ENCODE results near the gene AGAP6. TPM values are rescaled to one million over a fixed set of nuclear protein-coding genes. Genes with fewer than 3 reads are reported as not detected.
"Not testable (repeated sequence)": the region's sequence is repeated elsewhere in the genome, so short reads cannot be mapped to it uniquely, and the experiment has no call there.

AGAP6 gene
- total RNA-seq (2013) = 7.6 TPM
- polyA plus RNA-seq (10 to 100 TPM in 1 of 3 donors, under 1 TPM in 2; 0.31 to 37.6 (median 0.65) TPM), polyA minus RNA-seq (2.5 and 3.9 TPM in 2 replicates), total RNA-seq (0.12 to 1.6 (median 0.83) reads per million in 11 experiments)

GRCh38 chr10:49988376-49988775 is at the start of gene AGAP6:
AGAP6 (plus strand) TSS chr10:49988406; CDS start chr10:49988716, 310 bp downstream.
- DNase-seq; H3K9me3 Mint-ChIP-seq; H3K4me3 Mint-ChIP-seq; H3K27me3 ChIP-seq (ENCODE audit: control insufficient read depth in 2 of 2, insufficient read depth in 2 of 2, low read length in 2 of 2); H2AFZ ChIP-seq (ENCODE audit: insufficient read depth, low read depth, low read length, poor library complexity, severe bottlenecking); H3K9ac ChIP-seq (ENCODE audit: insufficient read depth, low read length, poor library complexity, severe bottlenecking); H3K4me3 ChIP-seq (replicated peaks in 1 of 3; ENCODE audit: low read depth in 2 of 3, low read length in 3 of 3); H4K20me1 ChIP-seq (ENCODE audit: insufficient read depth, low read length); H3K4me1 Mint-ChIP-seq; H3K4me2 ChIP-seq (replicated peaks; ENCODE audit: extremely low read depth, low read length, poor library complexity, severe bottlenecking); H3K9me3 ChIP-seq (replicated peaks in 1 of 2; ENCODE audit: control insufficient read depth in 1 of 2, insufficient read depth in 1 of 2, low read length in 2 of 2); H3K27ac Mint-ChIP-seq; H3K79me2 ChIP-seq (ENCODE audit: insufficient read depth, low read length); intact Hi-C loops (cut with micrococcal nuclease); H3K27ac ChIP-seq (ENCODE audit: low read depth in 1 of 2, low read length in 2 of 2); H3K36me3 ChIP-seq (replicated peaks in 1 of 2; ENCODE audit: control insufficient read depth in 1 of 2, insufficient read depth in 2 of 2, low read length in 2 of 2); H3K27me3 Mint-ChIP-seq (ENCODE audit: low read depth in 3 of 3); H3K4me1 ChIP-seq (ENCODE audit: control insufficient read depth in 1 of 2, insufficient read depth in 2 of 2, low read length in 2 of 2): not testable (repeated sequence)
- no CpG with 5 or more reads among the region's 18 CpGs for WGBS (ENCODE audit: insufficient coverage)
- H3K36me3 Mint-ChIP-seq = peaks cover 17 to 25% of the 10 kb centered on the region in 2 donors

DNA sequence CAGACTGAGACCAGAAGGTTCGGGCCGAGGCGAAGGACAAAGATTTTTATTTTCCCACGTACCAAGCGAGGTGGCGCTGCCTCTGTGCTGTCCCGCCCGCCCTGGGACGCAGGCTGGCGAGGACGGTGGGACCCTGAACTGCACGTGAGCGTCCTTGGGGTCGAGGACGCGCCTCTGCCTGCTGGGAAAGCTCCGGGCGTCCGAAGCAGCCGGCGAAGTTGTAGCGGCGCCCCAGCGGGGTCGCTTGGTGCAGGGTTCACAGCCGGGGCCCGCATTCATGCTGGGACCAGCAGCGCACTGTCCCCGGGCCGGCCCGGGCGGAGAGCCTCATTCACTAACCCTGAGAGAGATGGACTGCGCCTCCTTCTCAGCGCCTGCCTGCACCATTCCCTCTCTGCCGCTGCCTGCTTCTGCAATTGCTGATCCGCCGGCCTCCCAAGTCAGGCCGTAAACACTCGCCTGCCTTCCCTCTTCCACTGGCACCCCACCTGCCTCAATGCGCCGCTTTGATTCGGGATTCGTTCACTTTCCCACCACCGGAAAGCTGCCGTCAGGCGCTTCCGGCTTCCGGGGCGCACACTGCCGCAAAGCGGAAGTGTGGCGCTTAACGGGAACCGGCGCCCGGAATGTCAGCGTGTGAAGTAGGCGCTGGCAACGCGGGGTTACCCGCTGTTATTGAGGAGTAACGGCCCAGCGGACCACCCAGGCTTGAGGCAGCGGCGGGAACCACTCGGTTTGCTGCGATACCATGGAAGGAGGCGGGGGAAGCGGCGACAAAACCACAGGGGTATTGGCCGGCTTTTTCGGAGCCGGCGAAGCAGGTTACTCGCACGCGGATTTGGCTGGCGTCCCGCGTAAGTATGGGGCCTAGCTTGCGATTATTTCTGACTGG is 46.5 kb upstream of the AGAP6 start, which contains the start of the genes PARG and TIMM23B:
TSS of gene PARG (minus strand) at position 581 of the 892 bp plus-strand sequence. CDS start at position 279, 302 bp downstream.
TSS of gene TIMM23B (plus strand) at position 607 of the 892 bp plus-strand sequence. CDS start at position 749, 142 bp downstream.
- H3K9me3 ChIP-seq (replicated peaks in 1 of 2; ENCODE audit: control insufficient read depth in 1 of 2, insufficient read depth in 1 of 2, low read length in 2 of 2); H3K36me3 ChIP-seq (replicated peaks in 1 of 2; ENCODE audit: control insufficient read depth in 1 of 2, insufficient read depth in 2 of 2, low read length in 2 of 2); H3K9me3 Mint-ChIP-seq; H3K27me3 ChIP-seq (ENCODE audit: control insufficient read depth in 2 of 2, insufficient read depth in 2 of 2, low read length in 2 of 2); intact Hi-C loops (cut with micrococcal nuclease); H3K27me3 Mint-ChIP-seq (ENCODE audit: low read depth in 3 of 3); H4K20me1 ChIP-seq (ENCODE audit: insufficient read depth, low read length): not testable (repeated sequence)
- H3K27ac Mint-ChIP-seq = peak within 1 kb of the TSS; percentile 85 to 97 (median 90)
- WGBS (ENCODE audit: insufficient coverage) = 0% methylated on average over 75 of the region's 81 CpGs
- Histone ChIP-seq H3K4me3 (replicated peaks in 1 of 3; ENCODE audit: low read depth in 2 of 3, low read length in 3 of 3) (peak within 1 kb of the TSS; percentile 74 to 95 (median 82)), H3K79me2 (ENCODE audit: insufficient read depth, low read length) (peaks cover 31% of the 10 kb centered on the region), H3K4me1 (ENCODE audit: control insufficient read depth in 1 of 2, insufficient read depth in 2 of 2, low read length in 2 of 2) (peaks cover 15 to 23% of the 10 kb centered on the region in 2 donors), H3K9ac (ENCODE audit: insufficient read depth, low read length, poor library complexity, severe bottlenecking) (peak within 1 kb of the TSS; percentile 73), H2AFZ (ENCODE audit: insufficient read depth, low read depth, low read length, poor library complexity, severe bottlenecking) (peak within 1 kb of the TSS; percentile 90), H3K4me2 (replicated peaks; ENCODE audit: extremely low read depth, low read length, poor library complexity, severe bottlenecking) (peak within 1 kb of the TSS; percentile 71), H3K27ac (ENCODE audit: low read depth in 1 of 2, low read length in 2 of 2) (peak within 1 kb of the TSS; percentile 54 to 76)
- peak; percentile 67 to 81 (median 77) for DNase-seq
- peak within 1 kb of the TSS; percentile 99 to 100 for H3K4me3 Mint-ChIP-seq
- H3K36me3 Mint-ChIP-seq = peaks cover 7 to 14% of the 10 kb centered on the region in 2 donors
- peaks cover 31% of the 10 kb centered on the region for H3K4me1 Mint-ChIP-seq

DNA sequence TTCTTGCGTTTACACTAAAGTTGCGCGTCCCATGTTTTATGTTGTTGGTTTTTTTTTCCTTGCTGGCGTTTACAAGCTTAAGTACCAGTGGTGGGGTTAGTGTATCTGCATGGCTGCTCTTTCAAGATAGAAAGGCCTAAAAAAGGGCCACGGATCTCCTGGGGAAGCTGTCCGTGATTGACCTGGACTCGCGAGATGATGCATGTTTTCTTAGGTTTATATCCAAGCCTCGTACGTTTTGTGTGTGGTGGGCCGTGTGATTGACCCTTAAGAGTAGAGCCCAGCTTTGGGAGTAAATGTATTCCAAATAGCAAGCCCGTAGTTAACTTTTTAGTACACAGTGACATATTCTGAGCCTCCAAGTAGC is 45.9 kb upstream of the AGAP6 start:
- H3K9me3 ChIP-seq (replicated peaks in 1 of 2; ENCODE audit: control insufficient read depth in 1 of 2, insufficient read depth in 1 of 2, low read length in 2 of 2); H3K27me3 ChIP-seq (ENCODE audit: control insufficient read depth in 2 of 2, insufficient read depth in 2 of 2, low read length in 2 of 2); intact Hi-C loops (cut with micrococcal nuclease); H3K9me3 Mint-ChIP-seq; H4K20me1 ChIP-seq (ENCODE audit: insufficient read depth, low read length); H3K27me3 Mint-ChIP-seq (ENCODE audit: low read depth in 3 of 3); H3K36me3 ChIP-seq (replicated peaks in 1 of 2; ENCODE audit: control insufficient read depth in 1 of 2, insufficient read depth in 2 of 2, low read length in 2 of 2): not testable (repeated sequence)
- Histone ChIP-seq H3K27ac (ENCODE audit: low read depth in 1 of 2, low read length in 2 of 2) (peak overlapping the region; percentile 54 to 76), H3K4me1 (ENCODE audit: control insufficient read depth in 1 of 2, insufficient read depth in 2 of 2, low read length in 2 of 2) (peaks cover 15 to 23% of the 10 kb centered on the region in 2 donors), H3K4me2 (replicated peaks; ENCODE audit: extremely low read depth, low read length, poor library complexity, severe bottlenecking) (peak overlapping the region; percentile 71), H2AFZ (ENCODE audit: insufficient read depth, low read depth, low read length, poor library complexity, severe bottlenecking) (peak overlapping the region; percentile 90), H3K9ac (ENCODE audit: insufficient read depth, low read length, poor library complexity, severe bottlenecking) (peak overlapping the region; percentile 73), H3K4me3 (replicated peaks in 1 of 3; ENCODE audit: low read depth in 2 of 3, low read length in 3 of 3) (peak overlapping the region; percentile 74 to 95 (median 82)), H3K79me2 (ENCODE audit: insufficient read depth, low read length) (peaks cover 31% of the 10 kb centered on the region)
- Mint-ChIP-seq H3K27ac (peak overlapping the region; percentile 85 to 97 (median 90)), H3K4me1 (peaks cover 31% of the 10 kb centered on the region), H3K4me3 (peak overlapping the region; percentile 99 to 100), H3K36me3 (peaks cover 7 to 18% of the 10 kb centered on the region in 2 donors)
- WGBS (ENCODE audit: insufficient coverage) = 4% methylated on average over 3 of the region's 12 CpGs
- DNase-seq = peak in 1 of 3 donors; percentile 3

DNA sequence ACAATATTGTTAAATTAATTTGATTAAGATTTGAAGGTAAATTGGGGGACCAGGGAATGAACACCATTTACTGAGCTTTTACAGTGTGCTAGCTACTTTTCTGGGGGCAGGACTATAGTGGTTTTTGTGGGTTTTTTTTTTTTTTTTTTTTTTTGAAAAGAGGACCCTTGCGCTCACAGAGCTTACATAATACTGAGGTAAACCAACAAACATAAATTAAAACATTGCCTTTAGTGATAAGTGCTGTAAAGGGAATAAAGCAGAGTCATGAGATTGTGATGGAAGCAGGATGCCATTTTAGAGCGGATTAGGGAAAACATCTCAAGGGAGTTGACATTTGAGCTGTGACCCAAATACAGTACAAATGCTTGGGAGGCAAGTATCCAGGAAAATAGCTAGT is 44.6 kb upstream of the AGAP6 start:
- H3K4me3 Mint-ChIP-seq; intact Hi-C loops (cut with micrococcal nuclease); H3K4me2 ChIP-seq (replicated peaks; ENCODE audit: extremely low read depth, low read length, poor library complexity, severe bottlenecking); DNase-seq; H3K9me3 ChIP-seq (replicated peaks in 1 of 2; ENCODE audit: control insufficient read depth in 1 of 2, insufficient read depth in 1 of 2, low read length in 2 of 2); H3K27ac ChIP-seq (ENCODE audit: low read depth in 1 of 2, low read length in 2 of 2); H3K9ac ChIP-seq (ENCODE audit: insufficient read depth, low read length, poor library complexity, severe bottlenecking); H3K4me3 ChIP-seq (replicated peaks in 1 of 3; ENCODE audit: low read depth in 2 of 3, low read length in 3 of 3); H3K36me3 ChIP-seq (replicated peaks in 1 of 2; ENCODE audit: control insufficient read depth in 1 of 2, insufficient read depth in 2 of 2, low read length in 2 of 2); H3K9me3 Mint-ChIP-seq; H3K27me3 Mint-ChIP-seq (ENCODE audit: low read depth in 3 of 3); H3K27me3 ChIP-seq (ENCODE audit: control insufficient read depth in 2 of 2, insufficient read depth in 2 of 2, low read length in 2 of 2); H2AFZ ChIP-seq (ENCODE audit: insufficient read depth, low read depth, low read length, poor library complexity, severe bottlenecking); H3K27ac Mint-ChIP-seq; H4K20me1 ChIP-seq (ENCODE audit: insufficient read depth, low read length): not testable (repeated sequence)
- Mint-ChIP-seq H3K36me3 (peaks cover 15 to 22% of the 10 kb centered on the region in 2 donors), H3K4me1 (peaks cover 30% of the 10 kb centered on the region)
- H3K4me1 ChIP-seq (ENCODE audit: control insufficient read depth in 1 of 2, insufficient read depth in 2 of 2, low read length in 2 of 2) = peaks cover 15 to 23% of the 10 kb centered on the region in 2 donors
- no CpG with 5 or more reads among the region's 2 CpGs for WGBS (ENCODE audit: insufficient coverage)
- peaks cover 31% of the 10 kb centered on the region for H3K79me2 ChIP-seq (ENCODE audit: insufficient read depth, low read length)

Data from CD14-positive monocyte (primary cell).